Vagina (tissue), 2 donors: Measurements from ENCODE around the gene ATOH8. TPM values are rescaled to one million over a fixed set of nuclear protein-coding genes. Genes with fewer than 3 reads are reported as not detected.

Experiments
- DNase-seq, 2 donors: peaks; one replicate each; pipeline ENCODE4 v3.0.0-alpha.2; 2017; ENCODE audit errors: extremely low spot score in 2 of 2
- H3K27ac ChIP-seq: fragments of 200-600 bp; sonication (generic); one replicate; pipeline ENCODE4 v1.5.1; 2019
- H3K27me3 ChIP-seq: fragments of 200-600 bp; sonication (generic); one replicate; pipeline ENCODE4 v1.5.1; 2019
- H3K36me3 ChIP-seq, 2 donors: fragments of 200-600 bp; sonication (generic); one replicate each; pipeline ENCODE4 v1.5.1; 2017 to 2019
- H3K4me1 ChIP-seq: fragments of 200-600 bp; sonication (generic); one replicate; pipeline ENCODE4 v1.5.1; 2019
- H3K4me3 ChIP-seq, 2 donors: fragments of 200-600 bp; sonication (generic); 1 replicate in 1 of 2; 2 replicates in 1 of 2; pipeline ENCODE4 v1.5.1; 2016 to 2019
- H3K9me3 ChIP-seq: fragments of 200-600 bp; sonication (generic); one replicate; pipeline ENCODE4 v1.5.1; 2019
- POLR2A ChIP-seq, 2 donors: fragments of 450-650 bp; IDR thresholded peaks; one replicate each; pipeline ENCODE4 v1.6.1; 2017; ENCODE audit warnings: antibody characterized with exemption in 2 of 2, mild to moderate bottlenecking in 2 of 2, moderate library complexity in 2 of 2
- POLR2AphosphoS5 ChIP-seq, 2 donors: sonication (generic); formaldehyde crosslinking; IDR thresholded peaks; one replicate each; pipeline ENCODE4 v1.9.0; 2017; ENCODE audit warnings: antibody characterized with exemption in 2 of 2, mild to moderate bottlenecking in 2 of 2, low read depth in 1 of 2; ENCODE audit not compliant: insufficient read depth in 1 of 2
- intact Hi-C: fragments of 100-400 bp; cut with DNase I; formaldehyde crosslinking; loops from one replicate; pipeline ENCODE4 v1.15.1; 2023
- total RNA-seq: library from RNA; depleted of rRNA; stranded (reverse); fragments of >200 nt; gene quantifications from one replicate; pipeline ENCODE4 v1.2.3, GENCODE V29; 2016
- TF ChIP-seq, protein P1 (sequence below), 3 experiments: fragments of 450-650 bp in 2 of 3; fragments of 200-600 bp in 1 of 3; sonication (generic) in 1 of 3; IDR thresholded peaks; one replicate each; pipeline ENCODE4 v1.5.1; 2017 to 2019; ENCODE audit warnings: antibody characterized with exemption in 3 of 3, mild to moderate bottlenecking in 2 of 3, moderate library complexity in 2 of 3

The ATOH8 gene
- total RNA-seq, 1 donor from 2014 or later: 66.5 TPM

DNA sequence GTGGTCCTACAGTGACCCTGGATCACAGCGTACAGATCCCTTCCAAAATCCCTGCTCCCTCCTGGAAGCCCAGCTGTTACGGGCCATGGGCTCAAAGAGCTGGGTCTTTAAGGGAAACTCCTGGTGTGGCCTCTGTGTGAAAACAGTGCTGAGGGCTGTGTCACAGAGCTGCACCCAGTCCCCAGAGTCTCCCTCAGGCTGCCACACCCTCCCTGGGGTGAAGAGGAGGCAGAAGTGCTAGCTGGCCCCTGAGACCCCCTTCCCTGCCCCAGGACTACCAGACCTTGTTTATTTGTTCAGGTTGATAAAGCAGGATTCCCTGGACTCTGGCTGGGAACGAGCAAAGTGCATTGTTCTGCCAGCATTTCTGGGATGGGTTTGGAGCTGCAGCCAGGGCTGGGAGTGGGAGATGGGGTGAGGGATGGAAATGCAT is 7.7 kb downstream of the ATOH8 start:
- peak overlapping the region; percentile 20 for H3K27ac ChIP-seq
- TF ChIP-seq POLR2A (IDR thresholded peaks at IDR 0.05) (no peak), POLR2AphosphoS5 (IDR thresholded peaks at IDR 0.05; ENCODE audit: insufficient read depth in 1 of 2, low read depth in 1 of 2) (no peak)
- TF ChIP-seq, protein P1, sequence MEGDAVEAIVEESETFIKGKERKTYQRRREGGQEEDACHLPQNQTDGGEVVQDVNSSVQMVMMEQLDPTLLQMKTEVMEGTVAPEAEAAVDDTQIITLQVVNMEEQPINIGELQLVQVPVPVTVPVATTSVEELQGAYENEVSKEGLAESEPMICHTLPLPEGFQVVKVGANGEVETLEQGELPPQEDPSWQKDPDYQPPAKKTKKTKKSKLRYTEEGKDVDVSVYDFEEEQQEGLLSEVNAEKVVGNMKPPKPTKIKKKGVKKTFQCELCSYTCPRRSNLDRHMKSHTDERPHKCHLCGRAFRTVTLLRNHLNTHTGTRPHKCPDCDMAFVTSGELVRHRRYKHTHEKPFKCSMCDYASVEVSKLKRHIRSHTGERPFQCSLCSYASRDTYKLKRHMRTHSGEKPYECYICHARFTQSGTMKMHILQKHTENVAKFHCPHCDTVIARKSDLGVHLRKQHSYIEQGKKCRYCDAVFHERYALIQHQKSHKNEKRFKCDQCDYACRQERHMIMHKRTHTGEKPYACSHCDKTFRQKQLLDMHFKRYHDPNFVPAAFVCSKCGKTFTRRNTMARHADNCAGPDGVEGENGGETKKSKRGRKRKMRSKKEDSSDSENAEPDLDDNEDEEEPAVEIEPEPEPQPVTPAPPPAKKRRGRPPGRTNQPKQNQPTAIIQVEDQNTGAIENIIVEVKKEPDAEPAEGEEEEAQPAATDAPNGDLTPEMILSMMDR (IDR thresholded peaks at IDR 0.05): no peak
- peaks cover 0 to 5% of the 10 kb centered on the region in 2 donors for H3K36me3 ChIP-seq
- no peaks in the 10 kb centered on the region for H3K27me3 ChIP-seq
- no peak for DNase-seq
- peaks cover 93% of the 10 kb centered on the region for H3K4me1 ChIP-seq
- intact Hi-C loops: no loop called here
- no peak overlapping the region for H3K4me3 ChIP-seq
- H3K9me3 ChIP-seq: no peaks in the 10 kb centered on the region

DNA sequence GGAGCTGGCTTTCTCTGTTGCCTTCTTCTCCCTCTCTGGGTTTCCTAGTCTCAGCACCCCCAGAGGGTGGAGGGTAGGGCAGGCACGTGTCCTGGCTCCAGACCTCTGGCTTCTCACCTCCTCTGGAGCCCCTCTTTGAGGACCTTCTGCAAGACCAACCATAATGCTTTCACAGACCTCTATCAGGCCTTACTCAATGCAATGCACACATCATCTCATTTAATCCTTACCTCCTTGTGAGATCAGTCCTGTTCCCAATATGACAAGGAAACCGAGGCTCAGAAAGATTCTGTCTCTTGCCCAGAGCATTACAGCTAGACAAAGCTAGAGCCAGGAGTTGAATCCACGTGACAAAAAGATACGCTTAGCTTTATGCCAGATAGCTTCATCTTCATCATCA is 8.2 kb downstream of the ATOH8 start:
- Histone ChIP-seq H3K9me3 (no peaks in the 10 kb centered on the region), H3K27me3 (no peaks in the 10 kb centered on the region), H3K36me3 (peaks cover 0 to 5% of the 10 kb centered on the region in 2 donors), H3K4me3 (no peak overlapping the region), H3K4me1 (peaks cover 93% of the 10 kb centered on the region), H3K27ac (peak overlapping the region; percentile 20)
- DNase-seq: no peak
- TF ChIP-seq, protein P1 (IDR thresholded peaks at IDR 0.05): no peak
- no peak for TF ChIP-seq POLR2AphosphoS5 (IDR thresholded peaks at IDR 0.05; ENCODE audit: insufficient read depth in 1 of 2, low read depth in 1 of 2)
- TF ChIP-seq POLR2A (IDR thresholded peaks at IDR 0.05): no peak
- intact Hi-C loops: no loop called here

DNA sequence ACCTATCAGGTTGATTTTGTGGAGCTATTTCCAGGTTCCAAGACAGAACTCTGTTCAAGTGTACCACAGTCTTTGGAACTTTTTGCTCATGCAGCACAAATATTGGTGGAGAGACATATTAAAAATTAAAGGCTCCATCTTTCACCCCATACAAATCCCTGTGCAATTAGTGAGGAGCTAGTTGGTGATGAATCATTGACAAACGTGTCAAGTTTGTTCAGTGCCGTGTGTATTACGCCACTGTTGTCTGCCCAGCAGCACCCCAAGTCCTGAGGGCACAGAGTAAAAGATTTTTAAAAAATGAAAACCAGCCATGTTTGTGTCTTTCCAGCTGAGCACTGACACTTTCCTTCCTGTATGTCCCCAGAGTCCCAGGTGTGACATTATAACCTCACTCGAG is 9.3 kb downstream of the ATOH8 start:
- intact Hi-C loops: no loop called here
- H3K27ac ChIP-seq: no peak overlapping the region
- peaks cover 92% of the 10 kb centered on the region for H3K4me1 ChIP-seq
- DNase-seq: no peak
- no peaks in the 10 kb centered on the region for H3K9me3 ChIP-seq
- TF ChIP-seq POLR2AphosphoS5 (IDR thresholded peaks at IDR 0.05; ENCODE audit: insufficient read depth in 1 of 2, low read depth in 1 of 2) (no peak), POLR2A (IDR thresholded peaks at IDR 0.05) (no peak)
- TF ChIP-seq, protein P1 (IDR thresholded peaks at IDR 0.05): no peak
- no peak overlapping the region for H3K4me3 ChIP-seq
- peaks cover 0 to 5% of the 10 kb centered on the region in 2 donors for H3K36me3 ChIP-seq
- H3K27me3 ChIP-seq: no peaks in the 10 kb centered on the region

DNA sequence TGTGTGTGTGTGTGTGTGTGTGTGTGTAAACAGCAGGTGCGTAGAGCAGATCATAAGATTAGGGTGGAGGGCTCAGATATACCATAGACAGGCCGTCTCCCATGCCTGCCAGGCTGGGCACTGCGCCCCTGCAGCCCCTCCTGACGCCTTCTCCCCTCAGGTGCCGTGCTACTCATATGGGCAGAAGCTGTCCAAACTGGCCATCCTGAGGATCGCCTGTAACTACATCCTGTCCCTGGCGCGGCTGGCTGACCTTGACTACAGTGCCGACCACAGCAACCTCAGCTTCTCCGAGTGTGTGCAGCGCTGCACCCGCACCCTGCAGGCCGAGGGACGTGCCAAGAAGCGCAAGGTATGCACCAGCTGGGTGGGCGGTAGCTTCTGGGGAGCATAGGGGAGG is 10.0 kb downstream of the ATOH8 start:
- H3K27me3 ChIP-seq: no peaks in the 10 kb centered on the region
- H3K36me3 ChIP-seq: peaks cover 0 to 5% of the 10 kb centered on the region in 2 donors
- no peak for DNase-seq
- intact Hi-C loops: no loop called here
- H3K9me3 ChIP-seq: no peaks in the 10 kb centered on the region
- H3K27ac ChIP-seq: no peak overlapping the region
- H3K4me1 ChIP-seq: peaks cover 92% of the 10 kb centered on the region
- TF ChIP-seq POLR2A (IDR thresholded peaks at IDR 0.05): no peak
- TF ChIP-seq POLR2AphosphoS5 (IDR thresholded peaks at IDR 0.05; ENCODE audit: insufficient read depth in 1 of 2, low read depth in 1 of 2): no peak
- TF ChIP-seq, protein P1 (IDR thresholded peaks at IDR 0.05): no peak
- H3K4me3 ChIP-seq: no peak overlapping the region

DNA sequence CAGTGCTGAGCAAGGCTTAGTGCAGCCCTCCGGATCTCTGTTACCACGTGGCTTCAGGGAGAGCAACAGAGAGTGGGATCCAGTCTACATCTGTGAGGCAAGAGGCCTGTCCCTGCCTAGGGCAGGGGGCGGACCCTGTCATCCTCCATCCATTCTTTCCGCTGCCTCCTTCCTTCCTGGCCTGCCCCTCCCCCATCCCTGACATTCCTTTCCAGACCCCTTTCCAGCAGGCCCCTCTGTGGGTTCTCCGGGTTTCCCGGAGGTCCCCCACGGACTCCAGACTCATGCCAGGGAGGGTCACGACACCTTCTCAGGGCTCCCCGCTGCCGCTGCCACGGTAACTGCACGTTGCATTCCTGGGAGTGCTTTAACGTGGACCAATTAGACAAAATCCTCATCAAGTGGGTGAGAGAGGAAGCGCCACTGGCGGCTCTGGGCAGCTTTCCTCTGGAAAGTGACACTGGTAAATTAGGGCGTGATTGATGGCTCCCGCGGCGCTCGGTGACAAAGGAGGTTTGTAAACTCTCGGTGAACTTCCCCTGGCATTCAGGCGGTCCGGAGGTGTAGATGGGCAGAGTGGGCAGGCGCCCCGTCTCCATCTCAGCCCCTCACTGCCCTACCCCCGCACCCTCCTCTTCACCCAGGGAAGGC is 11.4 kb downstream of the ATOH8 start:
- Histone ChIP-seq H3K27me3 (no peaks in the 10 kb centered on the region), H3K4me3 (no peak overlapping the region), H3K36me3 (peaks cover 0 to 5% of the 10 kb centered on the region in 2 donors), H3K9me3 (no peaks in the 10 kb centered on the region), H3K4me1 (peaks cover 92% of the 10 kb centered on the region), H3K27ac (no peak overlapping the region)
- TF ChIP-seq POLR2AphosphoS5 (IDR thresholded peaks at IDR 0.05; ENCODE audit: insufficient read depth in 1 of 2, low read depth in 1 of 2) (no peak), POLR2A (IDR thresholded peaks at IDR 0.05) (no peak)
- TF ChIP-seq, protein P1 (IDR thresholded peaks at IDR 0.05): no peak
- intact Hi-C loops: no loop called here
- DNase-seq: no peak
